Epithelial cell of proximal tubule (primary cell): Measurements from ENCODE around the gene FADS2. TPM values are rescaled to one million over a fixed set of nuclear protein-coding genes. Genes with fewer than 3 reads are reported as not detected.

ENCODE experiments used
- DNase-seq: peaks from one replicate; pipeline ENCODE4 v3.0.0-alpha.2; 2011; ENCODE audit warnings: low read depth
- H3K4me3 ChIP-seq: 2 replicates; pipeline ENCODE4 v1.5.1; 2011; ENCODE audit warnings: low read depth, mild to moderate bottlenecking, low read length
- CTCF ChIP-seq: conservative IDR thresholded peaks from 2 replicates; pipeline ENCODE4 v1.5.1; 2012; ENCODE audit warnings: low read depth, mild to moderate bottlenecking, low read length
- total RNA-seq: library from RNA; depleted of rRNA; stranded (reverse); fragments of >200 nt; gene quantifications from 2 replicates; pipeline ENCODE4 v1.2.3, GENCODE V29; 2015

Gene FADS2
- 169 and 442 TPM in 2 replicates for total RNA-seq

GRCh38 chr11:61827571-61828378 is at the start of gene FADS2:
Gene FADS2, plus strand, starts transcription at chr11:61828300. Its CDS starts 91 bp downstream, at chr11:61828391.
- DNase-seq: no peak
- TF ChIP-seq CTCF: no peak
- H3K4me3 ChIP-seq: peak within 1 kb of the TSS; percentile 92

GRCh38 chr11:61778357-61778886 is 49.7 kb upstream of the FADS2 start:
- no peak for TF ChIP-seq CTCF
- DNase-seq: no peak
- no peak overlapping the region for H3K4me3 ChIP-seq

- no peak for DNase-seq
- H3K4me3 ChIP-seq: no peak overlapping the region
- no peak for TF ChIP-seq CTCF
Measured at GRCh38 chr11:61778920-61779650, 49.0 kb upstream of the FADS2 start.

GRCh38 chr11:61779666-61780525 is 48.2 kb upstream of the FADS2 start:
- DNase-seq: no peak
- H3K4me3 ChIP-seq: no peak overlapping the region
- TF ChIP-seq CTCF: no peak

- no peak for TF ChIP-seq CTCF
- no peak overlapping the region for H3K4me3 ChIP-seq
- DNase-seq: no peak
Measured at GRCh38 chr11:61780581-61781162, 47.4 kb upstream of the FADS2 start.

- TF ChIP-seq CTCF: no peak
- H3K4me3 ChIP-seq: no peak overlapping the region
- DNase-seq: no peak
Measured at GRCh38 chr11:61781585-61781984, 46.5 kb upstream of the FADS2 start.
